Left renal cortex interstitium (tissue), 4 donors: ENCODE results near the gene AMPH. TPM values are rescaled to one million over a fixed set of nuclear protein-coding genes. Genes with fewer than 3 reads are reported as not detected.

Experiments
- DNase-seq, 4 donors: peaks; one replicate each; pipeline ENCODE4 v3.0.0-alpha.2; 2013; ENCODE audit warnings: low read depth in 4 of 4, low spot score in 2 of 4, missing footprints in 1 of 4
- polyA plus RNA-seq, 4 donors: library from polyadenylated mRNA; unstranded; fragments of 120-200 nt; gene quantifications; one replicate each; pipeline ENCODE4 v1.2.1, GENCODE V29; 2013; ENCODE audit not compliant: insufficient read length in 4 of 4

Gene AMPH
- 10 to 100 TPM; 14.8 to 19.7 (median 16.4) TPM for polyA plus RNA-seq

DNA sequence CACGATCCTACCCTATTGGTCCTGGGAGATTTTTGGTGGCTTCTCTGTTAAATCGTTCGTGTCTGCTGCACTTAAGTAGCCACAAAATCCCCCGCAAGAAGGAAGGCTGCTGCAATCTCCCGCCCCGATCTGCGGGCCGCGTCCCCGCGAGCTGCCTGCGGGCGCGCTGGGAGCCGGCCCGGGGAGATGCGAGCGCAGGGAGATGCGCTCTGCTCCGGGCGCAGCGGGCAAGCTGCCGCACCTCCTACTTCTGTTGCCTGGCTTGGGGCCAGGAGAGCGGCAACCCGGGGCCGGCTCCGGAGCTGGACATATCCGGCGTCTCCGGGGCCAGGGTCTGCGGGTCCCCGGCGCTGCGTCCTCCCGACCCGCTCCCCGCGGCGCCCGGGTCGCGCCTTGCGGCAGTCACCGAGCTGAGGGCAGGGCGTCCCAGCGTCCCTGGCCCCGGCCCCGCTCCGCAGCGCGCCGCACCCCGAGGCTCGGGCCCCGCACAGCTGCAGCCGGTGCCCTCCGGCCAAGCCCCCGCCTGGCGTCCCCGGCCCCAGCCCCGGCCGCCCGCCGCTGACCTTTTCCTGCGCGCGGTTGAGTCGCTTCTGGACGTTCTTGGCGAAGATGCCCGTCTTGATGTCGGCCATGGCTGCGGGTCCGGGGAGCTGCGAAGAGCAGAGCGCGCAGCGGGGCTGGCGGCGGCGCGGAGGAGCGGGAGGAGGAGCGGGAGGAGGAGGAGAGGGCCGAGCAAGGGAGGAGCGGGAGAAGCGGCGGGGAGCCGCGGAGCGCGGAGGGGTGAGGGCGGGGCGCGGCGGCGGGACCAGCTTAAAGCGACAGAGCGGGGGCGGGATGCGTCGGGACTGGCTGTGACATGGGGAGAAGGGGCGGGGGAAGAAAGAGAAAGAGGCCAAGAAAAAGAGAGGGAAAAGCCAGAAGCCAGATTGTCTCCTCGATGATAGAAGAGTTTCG lies at the start of gene AMPH:
Gene AMPH (minus strand): TSS at position 654 of the 954 bp plus-strand sequence. CDS start 22 bp downstream, at position 632.
- DNase-seq: peak in 3 of 4 donors; percentile 25 to 56 (median 51)

DNA sequence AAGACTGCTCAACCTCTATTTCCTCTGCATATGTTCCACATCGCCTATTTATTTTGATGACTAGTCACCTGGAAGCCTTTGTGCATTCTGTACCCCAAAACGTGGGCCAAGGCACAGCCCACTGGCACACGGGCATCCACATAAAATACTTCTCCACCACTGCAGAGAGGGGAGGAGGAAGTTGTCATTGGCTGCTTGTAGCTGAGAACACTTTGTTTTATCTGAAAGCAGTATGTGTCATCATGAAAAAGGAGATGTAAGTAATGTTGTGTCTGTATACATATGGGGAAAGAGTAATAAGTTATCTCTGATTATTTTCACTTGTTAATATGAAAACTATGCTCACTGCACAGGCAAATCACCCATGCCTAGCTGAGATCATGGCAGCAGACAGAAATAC lies 48.2 kb upstream of the AMPH start:
- no peak for DNase-seq

DNA sequence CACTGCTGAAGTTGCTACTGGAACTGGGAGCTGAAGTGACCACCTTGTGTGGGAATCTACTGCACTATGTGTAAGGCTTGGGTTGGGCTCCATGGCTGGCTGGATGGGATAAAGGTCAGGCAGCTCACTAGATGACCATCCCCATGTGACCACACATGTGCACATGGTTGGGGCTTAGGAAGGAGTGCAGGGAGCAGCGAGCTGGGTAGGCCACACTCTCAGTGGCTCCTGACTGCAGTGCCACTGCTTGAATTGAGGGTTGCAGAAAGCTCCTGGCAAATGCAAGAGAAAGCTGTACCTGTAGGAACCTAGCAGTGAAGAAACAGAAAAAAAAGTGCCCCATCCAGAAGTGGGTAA lies 47.5 kb upstream of the AMPH start:
- no peak for DNase-seq

DNA sequence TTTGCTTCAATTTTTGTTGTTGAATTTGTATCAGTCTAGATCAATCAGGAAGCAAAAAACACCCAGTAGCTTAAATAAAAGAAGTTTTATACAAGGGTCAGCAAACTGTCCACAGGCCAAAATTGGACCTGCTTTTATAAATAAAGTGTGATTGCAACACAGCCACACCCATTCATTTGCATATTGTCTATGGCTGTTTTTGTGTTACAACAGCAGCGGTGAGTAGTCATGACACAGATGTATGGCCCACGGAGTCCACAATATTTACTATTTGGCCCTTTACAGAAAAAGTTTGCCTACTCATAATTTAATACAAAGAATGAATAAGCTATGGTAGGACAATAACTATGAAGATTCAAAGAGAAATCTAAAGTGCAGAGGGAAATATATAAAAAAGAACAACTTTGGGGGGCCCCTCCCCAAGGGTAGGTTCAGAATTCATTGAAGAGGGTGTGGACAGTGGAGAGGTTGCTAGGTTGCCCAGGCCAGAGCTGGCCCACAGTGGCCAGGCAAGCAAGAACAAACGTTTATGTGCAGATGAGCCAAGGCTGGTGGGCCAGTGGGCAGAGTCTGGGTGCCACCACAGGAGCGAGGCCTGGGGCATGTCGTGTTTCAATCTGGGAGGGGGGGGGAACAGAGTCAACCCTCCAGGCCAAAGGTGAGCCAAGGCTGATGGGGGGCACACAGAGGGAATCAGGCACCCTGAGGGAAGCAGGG lies 47.0 kb upstream of the AMPH start:
- DNase-seq: no peak

DNA sequence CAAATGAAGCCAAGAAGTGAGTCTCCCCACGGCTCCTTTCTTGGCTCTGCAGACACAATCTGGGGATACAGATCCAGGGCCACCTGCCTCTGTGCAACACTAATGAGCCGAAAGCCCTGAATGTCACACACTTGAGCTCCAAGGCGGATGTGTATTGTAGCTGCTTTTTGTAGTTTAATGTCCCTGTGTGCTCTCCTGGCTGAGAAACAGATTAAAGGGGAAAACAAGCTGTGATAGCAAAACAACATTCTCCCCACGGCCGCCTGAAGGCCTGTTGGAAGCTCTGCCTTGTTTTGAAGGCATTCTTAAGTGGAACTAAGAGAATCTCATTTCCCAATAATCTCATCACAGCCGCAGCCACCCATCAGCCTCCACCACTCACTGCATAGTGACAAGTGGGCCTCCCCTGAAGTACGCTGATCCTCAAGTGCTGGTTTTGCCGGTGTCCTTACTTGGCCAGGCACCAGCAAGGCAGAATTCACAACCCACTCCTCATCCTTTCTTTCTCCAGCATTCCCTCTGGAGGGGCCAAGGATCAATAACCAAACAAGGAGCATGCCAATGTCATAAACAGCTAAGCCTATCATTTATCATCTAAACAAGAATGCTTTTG lies 44.4 kb upstream of the AMPH start:
- no peak for DNase-seq

DNA sequence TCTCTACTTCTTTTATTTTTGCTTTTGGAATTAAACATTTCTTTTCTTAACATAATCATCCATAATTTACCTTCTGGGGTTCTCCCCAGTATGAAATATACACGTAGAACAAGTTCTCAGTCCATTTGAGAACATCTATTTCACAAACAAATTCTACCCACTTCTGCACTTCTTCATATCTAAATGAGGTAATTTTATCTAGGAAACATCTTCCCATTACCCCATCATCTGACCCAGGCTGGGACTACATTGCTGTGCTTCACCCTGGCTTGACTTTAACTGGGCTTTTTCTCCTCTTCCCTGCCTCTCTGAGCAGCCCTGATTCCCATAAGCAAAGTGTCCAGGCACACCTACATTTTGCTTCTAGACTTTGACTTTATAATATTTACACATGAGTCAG lies 43.3 kb upstream of the AMPH start:
- DNase-seq: no peak

DNA sequence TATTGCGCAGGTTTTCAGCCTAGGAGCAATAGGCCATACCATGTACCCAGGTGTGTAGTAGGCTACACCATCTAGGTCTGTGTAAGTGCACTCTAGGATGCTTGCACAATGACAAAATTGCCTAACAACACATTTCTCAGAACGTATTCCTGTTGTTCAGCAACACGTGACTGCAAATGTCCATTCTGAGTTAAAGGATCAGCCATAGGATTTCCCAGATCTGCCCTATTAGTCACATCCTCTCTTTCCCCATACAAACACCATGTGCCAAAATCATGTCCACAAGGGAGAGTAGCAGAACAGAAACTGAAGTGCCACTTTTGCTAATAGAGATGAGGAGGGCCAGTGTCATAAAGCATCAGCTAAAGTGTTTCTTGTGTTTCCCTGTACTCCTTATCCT lies 42.6 kb upstream of the AMPH start:
- no peak for DNase-seq

DNA sequence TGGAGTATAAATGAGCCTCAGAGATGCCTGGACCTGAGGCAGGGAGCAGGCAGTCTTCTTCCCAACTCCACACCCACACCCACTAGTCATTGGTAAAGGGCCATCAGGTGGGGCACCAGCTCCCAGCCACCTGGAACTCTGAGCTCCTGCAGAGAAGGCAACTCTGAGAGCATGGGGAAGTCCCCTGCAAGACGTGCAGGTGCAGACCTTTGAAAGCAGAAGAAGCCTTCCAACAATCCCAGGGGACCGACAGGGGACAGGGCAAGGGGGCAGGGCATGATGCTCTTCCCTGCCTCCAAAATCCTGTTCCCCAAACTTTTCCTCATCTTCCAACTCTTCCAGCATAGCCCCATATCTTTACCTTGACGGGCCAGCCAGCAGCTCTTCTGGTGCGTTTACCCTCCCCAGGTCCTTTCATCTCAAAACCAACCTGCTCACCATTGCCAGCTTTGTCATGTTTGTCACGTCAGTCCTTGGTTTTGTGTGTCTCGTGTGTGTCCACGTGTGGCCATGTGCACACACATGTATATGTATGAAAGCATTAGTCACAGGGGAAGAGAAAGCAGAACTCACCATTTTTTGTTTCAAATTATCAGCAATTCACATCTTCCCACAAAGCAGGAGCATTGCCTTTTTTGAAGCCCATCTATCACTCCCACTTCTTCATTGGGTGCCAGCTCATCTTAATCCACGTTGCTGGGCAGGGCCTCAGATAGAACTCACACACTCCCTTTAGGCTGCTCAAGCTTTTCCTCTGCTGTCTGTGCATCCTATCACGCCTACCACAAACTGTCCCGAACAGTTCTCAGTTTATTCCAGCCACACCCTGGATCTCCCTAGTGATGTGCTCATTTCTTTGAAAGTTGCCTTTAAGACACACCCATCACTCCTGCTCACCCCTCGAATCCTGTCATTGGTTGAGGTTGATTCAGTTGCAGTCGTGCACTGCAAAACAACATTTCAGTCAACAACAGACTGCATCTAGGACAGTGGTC lies 41.0 kb upstream of the AMPH start:
- DNase-seq: no peak

DNA sequence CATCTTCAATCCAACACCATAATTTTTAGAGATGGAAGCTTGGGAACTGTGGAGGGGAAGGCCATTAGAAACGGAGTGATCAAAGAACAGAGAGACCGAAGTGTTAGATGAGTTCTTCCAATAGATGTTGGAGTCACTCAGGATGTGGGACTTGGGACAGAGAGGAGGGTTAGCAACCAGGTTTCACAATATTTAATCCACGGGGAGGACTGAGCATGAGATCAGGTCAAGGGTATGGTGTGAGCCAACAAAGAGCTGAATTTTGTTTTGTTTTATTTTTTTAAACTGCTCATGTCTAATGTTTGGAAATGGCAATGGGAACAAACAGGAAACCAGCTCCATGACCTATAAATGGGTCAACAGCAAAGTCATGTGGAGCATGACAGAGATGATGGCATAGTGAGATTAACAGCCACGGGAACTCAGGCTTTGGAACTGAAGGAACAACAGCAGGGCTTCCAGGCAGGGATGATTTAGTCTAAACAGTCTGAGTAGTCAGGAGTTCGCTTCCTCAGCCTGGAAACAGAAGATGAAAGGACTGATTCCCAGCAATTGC lies 38.9 kb upstream of the AMPH start:
- DNase-seq: no peak

DNA sequence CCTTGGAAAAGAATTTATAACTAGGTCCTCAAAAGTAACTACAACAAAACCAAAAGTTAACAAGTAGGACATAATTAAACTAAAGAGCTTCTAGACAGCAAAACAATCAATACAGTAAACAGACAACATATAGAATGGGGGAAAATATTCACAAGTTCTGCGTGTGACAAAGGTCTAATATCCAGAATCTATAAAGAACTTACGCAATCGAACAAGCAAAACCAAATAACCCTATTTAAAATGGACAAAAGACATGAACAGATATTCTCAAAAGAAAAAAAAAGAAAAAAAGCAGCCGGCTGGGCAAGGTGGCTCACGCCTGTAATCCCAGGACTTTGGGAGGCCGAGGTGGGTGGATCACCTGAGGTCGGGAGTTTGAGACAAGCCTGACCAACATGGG lies 33.8 kb upstream of the AMPH start:
- DNase-seq: no peak

DNA sequence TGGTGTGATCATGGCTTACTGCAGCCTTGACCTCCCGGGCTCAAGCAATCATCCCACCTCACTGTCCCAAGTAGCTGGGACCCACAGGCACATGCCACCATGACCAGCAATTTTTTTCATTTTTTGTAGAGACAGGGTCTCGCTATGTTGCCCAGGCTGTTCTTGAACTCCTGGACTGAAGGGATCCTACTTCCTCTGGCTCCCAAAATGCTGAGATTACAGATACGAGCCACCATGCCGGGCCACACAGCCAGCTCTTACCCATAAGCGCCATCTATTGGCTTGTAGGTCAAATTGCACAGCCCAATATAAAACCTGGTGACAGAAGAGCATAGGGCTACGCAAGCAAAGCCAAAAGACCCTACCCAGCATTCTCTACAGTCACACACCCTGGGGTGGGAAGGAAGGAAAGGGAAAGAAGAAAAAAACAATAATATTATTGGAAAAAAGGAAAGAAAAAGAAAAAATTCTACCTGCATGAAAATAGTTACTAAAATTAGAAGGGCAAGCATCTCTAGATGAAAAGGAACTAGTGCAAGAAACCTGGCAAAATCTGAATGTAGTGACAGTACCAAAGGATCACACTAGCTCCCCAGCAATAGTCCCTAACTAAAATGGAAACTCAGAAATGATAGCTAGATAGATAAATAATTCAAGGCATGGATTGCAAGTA lies 29.4 kb upstream of the AMPH start:
- DNase-seq: no peak

DNA sequence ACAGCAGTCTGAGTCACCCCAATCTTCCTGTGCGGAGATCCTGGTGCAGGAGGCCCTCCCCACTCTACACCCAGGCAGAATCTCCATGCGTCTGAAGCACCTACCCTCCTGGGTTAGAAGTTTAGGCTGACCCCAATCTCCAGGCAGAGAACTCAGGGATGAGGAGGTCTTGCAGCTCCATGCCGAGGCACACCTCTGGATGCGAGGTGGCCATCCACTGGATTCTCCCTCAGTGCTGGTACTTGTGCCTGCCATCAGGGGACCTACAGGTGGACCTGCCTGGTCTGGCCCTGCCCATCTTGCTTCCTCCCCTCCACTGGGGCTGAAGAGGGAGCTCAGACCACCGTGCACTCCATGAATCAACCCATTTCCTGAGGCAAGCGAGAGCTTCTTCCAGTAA lies 28.8 kb upstream of the AMPH start:
- DNase-seq: no peak

DNA sequence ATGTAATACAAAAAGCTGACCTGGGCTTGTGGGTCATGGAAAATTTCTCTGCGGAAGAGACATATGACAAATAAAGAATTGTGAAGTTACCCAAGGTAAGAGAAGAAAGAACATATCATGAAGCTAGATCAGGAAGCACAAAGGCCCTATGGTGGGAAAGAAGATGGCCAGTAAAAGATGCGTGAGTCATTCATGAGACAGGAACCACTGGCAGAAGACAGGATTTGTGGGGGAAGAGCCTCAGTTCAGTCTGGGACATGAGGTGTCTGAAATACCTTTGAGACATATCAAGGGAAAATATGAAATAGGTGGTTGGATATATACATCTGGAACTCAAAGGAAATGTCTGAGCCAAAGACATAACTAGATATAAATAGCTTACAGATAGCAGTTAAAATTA lies 27.7 kb upstream of the AMPH start:
- no peak for DNase-seq

DNA sequence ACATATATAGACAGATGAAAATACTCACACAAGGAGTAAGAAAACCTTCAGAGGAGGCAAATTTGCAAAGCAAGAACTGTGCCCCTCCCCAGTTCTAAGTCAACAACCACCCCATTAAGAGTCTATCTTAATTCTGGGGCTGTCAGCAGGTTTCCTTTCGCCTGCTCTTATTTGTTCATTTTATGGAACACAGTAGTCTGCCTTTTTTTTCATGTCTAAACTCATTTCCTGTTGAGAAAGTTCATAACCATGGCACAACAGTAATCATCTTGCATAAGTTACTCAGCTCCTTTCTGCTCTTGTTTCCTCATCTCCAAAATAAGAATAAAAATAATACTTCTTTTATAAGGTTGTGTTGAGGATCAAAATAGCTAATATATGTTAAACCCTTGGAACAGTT lies 25.8 kb upstream of the AMPH start:
- DNase-seq: no peak

DNA sequence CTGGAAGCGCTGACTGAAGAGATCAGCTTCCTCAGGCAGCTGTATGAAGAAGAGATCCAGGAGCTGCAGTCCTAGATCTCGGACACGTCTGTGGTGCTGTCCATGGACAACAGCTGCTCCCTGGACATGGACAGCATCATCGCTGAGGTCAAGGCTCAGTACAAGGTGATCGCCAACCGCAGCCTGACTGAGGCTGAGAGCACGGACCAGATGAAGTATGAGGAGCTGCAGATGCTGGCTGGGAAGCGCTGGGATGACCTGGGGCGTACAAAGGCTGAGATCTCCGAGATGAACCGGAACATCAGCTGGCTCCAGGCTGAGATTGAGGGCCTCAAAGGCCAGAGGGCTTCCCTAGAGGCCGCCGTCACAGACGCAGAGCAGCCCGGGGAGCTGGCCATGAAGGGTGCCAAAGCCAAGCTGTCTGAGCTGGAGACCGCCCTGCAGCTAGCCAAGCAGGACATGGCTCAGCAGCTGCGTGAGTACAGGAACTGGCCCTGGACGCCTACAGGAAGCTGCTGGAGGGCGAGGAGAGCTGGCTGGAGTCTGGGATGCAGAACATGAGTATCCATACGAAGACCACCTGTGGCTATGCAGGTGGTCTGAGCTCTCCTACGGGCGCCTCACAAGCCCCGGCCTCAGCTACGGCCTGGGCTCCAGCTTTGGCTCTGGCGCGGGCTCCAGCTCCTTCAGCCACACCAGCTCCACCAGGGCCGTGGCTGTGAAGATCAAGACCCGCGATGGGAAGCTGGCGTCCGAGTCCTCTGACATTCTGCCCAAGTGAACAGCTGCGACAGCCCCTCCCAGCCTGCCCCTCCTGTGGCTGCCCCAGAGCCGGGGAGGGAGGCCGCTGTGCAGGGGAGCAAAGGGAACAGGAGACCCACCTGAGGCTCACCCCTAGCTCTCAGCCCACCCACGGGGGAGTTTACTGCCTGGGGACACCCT lies 24.9 kb upstream of the AMPH start:
- no peak for DNase-seq

DNA sequence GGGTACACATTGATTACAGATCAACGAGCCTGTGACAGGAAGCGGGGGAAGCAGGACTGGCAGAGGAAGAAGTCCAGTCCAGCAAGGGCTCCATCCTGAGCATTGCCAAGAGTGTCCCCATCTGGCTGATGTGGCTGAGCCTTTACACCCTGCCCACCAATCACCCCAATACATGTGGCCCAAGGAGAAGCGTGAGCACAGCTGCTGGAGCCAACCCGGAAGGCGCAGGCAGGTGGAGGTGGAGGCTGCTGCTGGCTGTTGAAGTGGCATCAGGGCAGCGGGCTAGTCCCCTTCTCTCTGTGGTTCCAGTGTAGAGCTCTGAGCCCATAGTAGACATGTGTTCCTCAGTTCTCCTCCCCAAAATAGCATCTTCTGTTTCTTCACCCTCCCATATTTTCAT lies 6.8 kb upstream of the AMPH start:
- no peak for DNase-seq

DNA sequence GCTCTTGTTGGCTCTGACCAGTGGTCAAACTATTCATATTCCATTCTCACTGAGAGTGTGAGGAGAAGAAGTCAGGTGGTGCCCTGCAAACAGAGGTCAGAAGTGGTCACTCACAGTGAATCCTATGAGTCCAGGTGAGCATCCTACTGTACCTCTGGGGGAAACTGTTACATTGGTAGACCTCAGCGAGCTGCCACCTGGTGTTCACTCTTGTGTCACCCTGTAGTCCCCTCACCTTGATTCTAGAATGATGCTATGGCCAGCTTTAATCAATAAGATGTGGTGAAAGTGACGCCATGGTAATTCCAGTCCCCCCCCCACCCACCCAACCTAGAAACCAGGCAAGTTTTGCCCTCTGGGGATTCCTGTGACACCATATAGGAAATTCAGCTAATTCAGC lies 1.2 kb upstream of the AMPH start:
- no peak for DNase-seq
